GM12878 (cell line): Measurements from ENCODE around the gene TTLL1. TPM values are rescaled to one million over a fixed set of nuclear protein-coding genes. Genes with fewer than 3 reads are reported as not detected.

ENCODE experiments used
- CEBPB ChIP-seq, 2 experiments: fragments of 150-350 bp in 1 of 2; IDR thresholded peaks; 2 replicates each; pipeline ENCODE4 v1.6.1; 2012 to 2014; ENCODE audit warnings: low read depth in 2 of 2, low read length in 2 of 2, borderline replicate concordance in 1 of 2, inconsistent platforms in 1 of 2
- GATAD2B ChIP-seq: fragments of 450-650 bp; conservative IDR thresholded peaks from 2 replicates; pipeline ENCODE4 v1.6.1; 2017; ENCODE audit warnings: low read depth, mild to moderate bottlenecking, moderate library complexity
- JUND ChIP-seq: IDR thresholded peaks from 2 replicates; pipeline ENCODE4 v1.6.1; 2012; ENCODE audit warnings: low read depth, mild to moderate bottlenecking, low read length, improper control_type of control experiment, moderate library complexity
- KAT2A ChIP-seq: conservative IDR thresholded peaks from 2 replicates; pipeline ENCODE4 v1.6.1; 2011; ENCODE audit warnings: low read depth, low read length; ENCODE audit not compliant: control insufficient read depth
- MTA3 ChIP-seq: IDR thresholded peaks from 2 replicates; pipeline ENCODE4 v1.6.1; 2012; ENCODE audit warnings: low read length, inconsistent platforms, borderline replicate concordance
- RB1 ChIP-seq: fragments of 450-650 bp; formaldehyde crosslinking; IDR thresholded peaks from 2 replicates; pipeline ENCODE4 v1.6.1; 2017; ENCODE audit warnings: mild to moderate bottlenecking, borderline replicate concordance
- RCOR1 ChIP-seq: conservative IDR thresholded peaks from 2 replicates; pipeline ENCODE4 v1.6.1; 2012; ENCODE audit warnings: low read depth, low read length, improper control_type of control experiment
- SIX5 ChIP-seq: IDR thresholded peaks from 2 replicates; pipeline ENCODE4 v1.6.1; 2011; ENCODE audit warnings: mild to moderate bottlenecking, low read depth, low read length, moderate library complexity; ENCODE audit not compliant: severe bottlenecking
- SREBF2 ChIP-seq: IDR thresholded peaks from 2 replicates; pipeline ENCODE4 v1.6.1; 2012; ENCODE audit warnings: mild to moderate bottlenecking, low read length
- ZNF207 ChIP-seq: fragments of 450-650 bp; IDR thresholded peaks from 2 replicates; pipeline ENCODE4 v1.6.1; 2014; ENCODE audit warnings: antibody characterized with exemption, mild to moderate bottlenecking, borderline replicate concordance
- ZNF384 ChIP-seq: IDR thresholded peaks from 2 replicates; pipeline ENCODE4 v1.6.1; 2012; ENCODE audit warnings: low read depth, mild to moderate bottlenecking, low read length, improper control_type of control experiment, borderline replicate concordance
- polyA plus RNA-seq, 11 experiments: library from polyadenylated mRNA; depleted of rRNA in 4 of 11; unstranded in 6 of 11; stranded (reverse) in 5 of 11; fragments of >200 nt; fragmentation: Nextera tagmentation in 4 of 11; fragmentation: Illumina TruSeq in 1 of 11; extraction: Ambion mirVana in 4 of 11; extraction: Trizol in 1 of 11; gene quantifications; 1 replicate in 1 of 11; 2 replicates in 10 of 11; pipeline versions ENCODE4 v1.2.1 to v1.2.3, GENCODE V29; 2011 to 2016; ENCODE audit warnings: inconsistent platforms in 2 of 11, missing spikeins in 2 of 11, low read depth in 1 of 11
- total RNA-seq, 4 experiments: library from RNA; depleted of rRNA in 3 of 4; stranded (reverse); fragments of >200 nt in 3 of 4; fragmentation: Illumina TruSeq in 1 of 4; extraction: Trizol in 1 of 4; gene quantifications; 2 replicates each; pipeline versions ENCODE4 v1.2.1 to v1.2.3, GENCODE V29; 2013 to 2021
- TF ChIP-seq, protein P1 (sequence below): fragments of 450-650 bp; formaldehyde crosslinking; IDR thresholded peaks from 2 replicates; pipeline ENCODE4 v1.5.0; 2022; ENCODE audit warnings: mild to moderate bottlenecking, missing genetic modification characterization
- TF ChIP-seq, protein P2 (sequence below): fragments of 150-350 bp; IDR thresholded peaks from 2 replicates; pipeline ENCODE4 v1.6.1; 2014; ENCODE audit warnings: mild to moderate bottlenecking, low read depth, low read length
- TF ChIP-seq, protein P3 (sequence below): IDR thresholded peaks from 2 replicates; pipeline ENCODE4 v1.6.1; 2011; ENCODE audit warnings: low read depth, low read length, improper control_type of control experiment, borderline replicate concordance
- TF ChIP-seq, protein P4 (sequence below): fragments of 450-650 bp; IDR thresholded peaks from 2 replicates; pipeline ENCODE4 v1.6.1; 2017; ENCODE audit warnings: borderline replicate concordance

The TTLL1 gene
- total and polyA plus RNA-seq, 10 of the 15 experiments (the other 5 are each of a cell fraction or from before 2014, with no cell fraction given): 0.39 to 4.8 (median 3.2) TPM

DNA sequence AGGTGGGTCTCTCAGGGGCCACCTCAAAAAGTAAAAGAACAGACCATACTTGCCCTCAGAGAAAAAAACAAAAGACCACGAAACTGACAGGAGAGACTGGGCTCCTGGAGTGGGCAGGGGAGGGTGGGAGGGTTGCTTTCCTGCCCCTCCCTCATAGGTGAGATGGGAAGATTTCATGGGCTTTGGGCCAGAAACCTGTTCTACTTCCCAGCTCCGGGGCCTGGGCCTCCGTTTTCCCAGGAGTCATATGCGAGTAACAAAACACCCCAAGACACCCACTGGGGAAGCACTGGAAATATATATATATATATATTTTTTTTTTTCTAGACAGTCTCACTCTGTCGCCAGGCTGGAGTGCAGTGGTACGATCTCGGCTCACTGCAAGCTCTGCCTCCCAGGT is 31.6 kb downstream of the TTLL1 start (continued):
- TF ChIP-seq ZNF207 (no peak), GATAD2B (no peak), CEBPB (IDR thresholded peaks at IDR 0.05; ENCODE audit: borderline replicate concordance in 1 of 2, low read depth in 2 of 2, low read length in 2 of 2) (no peak), SREBF2 (no peak), RCOR1 (no peak), SIX5 (no peak), JUND (no peak), MTA3 (no peak), ZNF384 (no peak), KAT2A (no peak), RB1 (no peak)
- TF ChIP-seq, protein P1, sequence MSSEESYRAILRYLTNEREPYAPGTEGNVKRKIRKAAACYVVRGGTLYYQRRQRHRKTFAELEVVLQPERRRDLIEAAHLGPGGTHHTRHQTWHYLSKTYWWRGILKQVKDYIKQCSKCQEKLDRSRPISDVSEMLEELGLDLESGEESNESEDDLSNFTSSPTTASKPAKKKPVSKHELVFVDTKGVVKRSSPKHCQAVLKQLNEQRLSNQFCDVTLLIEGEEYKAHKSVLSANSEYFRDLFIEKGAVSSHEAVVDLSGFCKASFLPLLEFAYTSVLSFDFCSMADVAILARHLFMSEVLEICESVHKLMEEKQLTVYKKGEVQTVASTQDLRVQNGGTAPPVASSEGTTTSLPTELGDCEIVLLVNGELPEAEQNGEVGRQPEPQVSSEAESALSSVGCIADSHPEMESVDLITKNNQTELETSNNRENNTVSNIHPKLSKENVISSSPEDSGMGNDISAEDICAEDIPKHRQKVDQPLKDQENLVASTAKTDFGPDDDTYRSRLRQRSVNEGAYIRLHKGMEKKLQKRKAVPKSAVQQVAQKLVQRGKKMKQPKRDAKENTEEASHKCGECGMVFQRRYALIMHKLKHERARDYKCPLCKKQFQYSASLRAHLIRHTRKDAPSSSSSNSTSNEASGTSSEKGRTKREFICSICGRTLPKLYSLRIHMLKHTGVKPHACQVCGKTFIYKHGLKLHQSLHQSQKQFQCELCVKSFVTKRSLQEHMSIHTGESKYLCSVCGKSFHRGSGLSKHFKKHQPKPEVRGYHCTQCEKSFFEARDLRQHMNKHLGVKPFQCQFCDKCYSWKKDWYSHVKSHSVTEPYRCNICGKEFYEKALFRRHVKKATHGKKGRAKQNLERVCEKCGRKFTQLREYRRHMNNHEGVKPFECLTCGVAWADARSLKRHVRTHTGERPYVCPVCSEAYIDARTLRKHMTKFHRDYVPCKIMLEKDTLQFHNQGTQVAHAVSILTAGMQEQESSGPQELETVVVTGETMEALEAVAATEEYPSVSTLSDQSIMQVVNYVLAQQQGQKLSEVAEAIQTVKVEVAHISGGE: no peak
- TF ChIP-seq, protein P2, sequence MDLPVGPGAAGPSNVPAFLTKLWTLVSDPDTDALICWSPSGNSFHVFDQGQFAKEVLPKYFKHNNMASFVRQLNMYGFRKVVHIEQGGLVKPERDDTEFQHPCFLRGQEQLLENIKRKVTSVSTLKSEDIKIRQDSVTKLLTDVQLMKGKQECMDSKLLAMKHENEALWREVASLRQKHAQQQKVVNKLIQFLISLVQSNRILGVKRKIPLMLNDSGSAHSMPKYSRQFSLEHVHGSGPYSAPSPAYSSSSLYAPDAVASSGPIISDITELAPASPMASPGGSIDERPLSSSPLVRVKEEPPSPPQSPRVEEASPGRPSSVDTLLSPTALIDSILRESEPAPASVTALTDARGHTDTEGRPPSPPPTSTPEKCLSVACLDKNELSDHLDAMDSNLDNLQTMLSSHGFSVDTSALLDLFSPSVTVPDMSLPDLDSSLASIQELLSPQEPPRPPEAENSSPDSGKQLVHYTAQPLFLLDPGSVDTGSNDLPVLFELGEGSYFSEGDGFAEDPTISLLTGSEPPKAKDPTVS: no peak
- TF ChIP-seq, protein P3, sequence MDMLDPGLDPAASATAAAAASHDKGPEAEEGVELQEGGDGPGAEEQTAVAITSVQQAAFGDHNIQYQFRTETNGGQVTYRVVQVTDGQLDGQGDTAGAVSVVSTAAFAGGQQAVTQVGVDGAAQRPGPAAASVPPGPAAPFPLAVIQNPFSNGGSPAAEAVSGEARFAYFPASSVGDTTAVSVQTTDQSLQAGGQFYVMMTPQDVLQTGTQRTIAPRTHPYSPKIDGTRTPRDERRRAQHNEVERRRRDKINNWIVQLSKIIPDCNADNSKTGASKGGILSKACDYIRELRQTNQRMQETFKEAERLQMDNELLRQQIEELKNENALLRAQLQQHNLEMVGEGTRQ: no peak
- TF ChIP-seq, protein P4, sequence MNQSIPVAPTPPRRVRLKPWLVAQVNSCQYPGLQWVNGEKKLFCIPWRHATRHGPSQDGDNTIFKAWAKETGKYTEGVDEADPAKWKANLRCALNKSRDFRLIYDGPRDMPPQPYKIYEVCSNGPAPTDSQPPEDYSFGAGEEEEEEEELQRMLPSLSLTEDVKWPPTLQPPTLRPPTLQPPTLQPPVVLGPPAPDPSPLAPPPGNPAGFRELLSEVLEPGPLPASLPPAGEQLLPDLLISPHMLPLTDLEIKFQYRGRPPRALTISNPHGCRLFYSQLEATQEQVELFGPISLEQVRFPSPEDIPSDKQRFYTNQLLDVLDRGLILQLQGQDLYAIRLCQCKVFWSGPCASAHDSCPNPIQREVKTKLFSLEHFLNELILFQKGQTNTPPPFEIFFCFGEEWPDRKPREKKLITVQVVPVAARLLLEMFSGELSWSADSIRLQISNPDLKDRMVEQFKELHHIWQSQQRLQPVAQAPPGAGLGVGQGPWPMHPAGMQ: no peak
